K562 (cell line): ENCODE results near the gene KMT2C. TPM values are rescaled to one million over a fixed set of nuclear protein-coding genes. Genes with fewer than 3 reads are reported as not detected.

Experiments
- CHD1 ChIP-seq: fragments of 200-600 bp; sonication (generic); IDR thresholded peaks from one replicate; pipeline ENCODE4 v1.6.1; 2012; ENCODE audit warnings: mild to moderate bottlenecking, moderate library complexity, low read length, inconsistent platforms
- FIP1L1 ChIP-seq: fragments of 200-400 bp; formaldehyde crosslinking; IDR thresholded peaks from 2 replicates; pipeline ENCODE4 v1.6.1; 2018; ENCODE audit warnings: mild to moderate bottlenecking, low read depth, low read length; ENCODE audit not compliant: poor library complexity, severe bottlenecking
- GABPB1 ChIP-seq: sonication (generic); formaldehyde crosslinking; IDR thresholded peaks from 2 replicates; pipeline ENCODE4 v1.8.0; 2022; ENCODE audit warnings: mild to moderate bottlenecking, missing genetic modification reagents
- KDM5B ChIP-seq: fragments of 200-600 bp; sonication (generic); IDR thresholded peaks from 2 replicates; pipeline ENCODE4 v1.6.1; 2012; ENCODE audit warnings: low read depth, mild to moderate bottlenecking, moderate library complexity, low read length, control low read depth, inconsistent platforms; ENCODE audit not compliant: insufficient replicate concordance
- LCOR ChIP-seq: sonication (generic); formaldehyde crosslinking; IDR thresholded peaks from 2 replicates; pipeline ENCODE4 v1.8.0; 2022; ENCODE audit warnings: mild to moderate bottlenecking, missing genetic modification reagents
- MAZ ChIP-seq, 2 experiments: fragments of 450-650 bp in 1 of 2; sonication (generic) in 1 of 2; formaldehyde crosslinking; IDR thresholded peaks in 1 of 2; conservative IDR thresholded peaks in 1 of 2; 2 replicates each; pipeline versions ENCODE4 v1.4.0 to v1.5.0; 2020; ENCODE audit warnings: mild to moderate bottlenecking in 1 of 2, missing genetic modification reagents in 1 of 2
- NFIX ChIP-seq: fragments of 250-450 bp; sonication (Bioruptor Pico); IDR thresholded peaks from 2 replicates; pipeline ENCODE4 v1.4.0; 2020; ENCODE audit warnings: low read depth, mild to moderate bottlenecking, moderate library complexity
- PCBP1 ChIP-seq: fragments of 200-400 bp; formaldehyde crosslinking; IDR thresholded peaks from 2 replicates; pipeline ENCODE4 v1.6.1; 2018; ENCODE audit warnings: mild to moderate bottlenecking, low read depth, low read length; ENCODE audit not compliant: poor library complexity, severe bottlenecking
- RFX5 ChIP-seq: IDR thresholded peaks from 2 replicates; pipeline ENCODE4 v1.6.1; 2011; ENCODE audit warnings: low read depth, mild to moderate bottlenecking, improper control_type of control experiment, low read length
- SETDB1 ChIP-seq: IDR thresholded peaks from one replicate; pipeline ENCODE4 v1.6.1; 2012; ENCODE audit warnings: low read length, control low read depth, inconsistent platforms
- SREBF2 ChIP-seq: sonication (generic); formaldehyde crosslinking; IDR thresholded peaks from 2 replicates; pipeline ENCODE4 v1.4.0; 2020; ENCODE audit warnings: mild to moderate bottlenecking, missing genetic modification reagents
- TAL1 ChIP-seq: fragments of 450-650 bp; IDR thresholded peaks from 2 replicates; pipeline ENCODE4 v1.6.1; 2016; ENCODE audit warnings: mild to moderate bottlenecking
- TBP ChIP-seq: optimal IDR thresholded peaks from 2 replicates; pipeline ENCODE3; 2011; ENCODE audit warnings: low read depth, low read length, improper control_type of control experiment
- ZNF23 ChIP-seq: fragments of 250-450 bp; sonication (Bioruptor Pico); IDR thresholded peaks from 2 replicates; pipeline ENCODE4 v1.4.0; 2020; ENCODE audit warnings: mild to moderate bottlenecking
- ZNF644 ChIP-seq: fragments of 200-800 bp; sonication (Bioruptor generic); IDR thresholded peaks from 2 replicates; pipeline ENCODE4 v1.6.1; 2016; ENCODE audit warnings: low read depth, missing genetic modification characterization, missing compliant biosample characterization
- polyA plus RNA-seq, 8 experiments: library from polyadenylated mRNA; depleted of rRNA in 4 of 8; stranded (reverse) in 5 of 8; unstranded in 3 of 8; fragments of >200 nt; fragmentation: Nextera tagmentation in 2 of 8; fragmentation: Illumina TruSeq in 1 of 8; extraction: Ambion mirVana in 2 of 8; extraction: Trizol in 1 of 8; gene quantifications; 2 replicates each; pipeline versions ENCODE4 v1.2.1 to v1.2.3, GENCODE V29; 2011 to 2014; ENCODE audit warnings: inconsistent platforms in 1 of 8, missing spikeins in 1 of 8
- total RNA-seq, 7 experiments: library from RNA; depleted of rRNA in 6 of 7; stranded (reverse); fragments of >200 nt in 6 of 7; fragmentation: Illumina TruSeq in 2 of 7; extraction: Trizol in 2 of 7; gene quantifications; 2 replicates each; pipeline versions ENCODE4 v1.2.1 to v1.2.3, GENCODE V29; 2011 to 2021; ENCODE audit warnings: low replicate concordance in 1 of 7
- TF ChIP-seq, protein P1 (sequence below): fragments of 250-450 bp; sonication (Bioruptor Pico); IDR thresholded peaks from 2 replicates; pipeline ENCODE4 v1.8.0; 2022; ENCODE audit warnings: inconsistent platforms, mild to moderate bottlenecking, moderate library complexity, borderline replicate concordance
- TF ChIP-seq, protein P2 (sequence below): fragments of 250-450 bp; sonication (Bioruptor Pico); IDR thresholded peaks from 2 replicates; pipeline ENCODE4 v1.5.0; 2021; ENCODE audit warnings: mild to moderate bottlenecking, moderate library complexity
- TF ChIP-seq, protein P3 (sequence below): fragments of 450-650 bp; formaldehyde crosslinking; IDR thresholded peaks from 2 replicates; pipeline ENCODE4 v1.4.0; 2022; ENCODE audit warnings: missing genetic modification characterization
- TF ChIP-seq, protein P4 (sequence below): sonication (generic); formaldehyde crosslinking; IDR thresholded peaks from 2 replicates; pipeline ENCODE4 v1.8.1; 2023; ENCODE audit warnings: mild to moderate bottlenecking, missing genetic modification reagents

The KMT2C gene
- total and polyA plus RNA-seq, 9 of the 15 experiments (the other 6 are each of a cell fraction or from before 2014, with no cell fraction given), result 4.9 to 67.8 (median 27.1) TPM

- TF ChIP-seq FIP1L1 (no peak), SREBF2 (CRISPR knock-in tag) (no peak), TAL1 (no peak; the same call in 1 of the 2 replicates), KDM5B (peak; percentile 59), PCBP1 (no peak), ZNF23 (no peak), RFX5 (no peak), MAZ (CRISPR knock-in tag; conservative IDR thresholded peaks at IDR 0.05 in 1 of 2, IDR thresholded peaks at IDR 0.05 in 1 of 2) (0 out of 4 replicates have a peak, but pooled peaks of 1 of the 2 experiments have one; percentile 0), LCOR (CRISPR knock-in tag) (0 out of 2 replicates have a peak, but pooled peaks have one; percentile 13), GABPB1 (CRISPR knock-in tag) (no peak), TBP (peak; percentile 77), NFIX (CRISPR knock-in tag) (no peak), CHD1 (peak; percentile 65), SETDB1 (no peak), ZNF644 (tag) (no peak)
- TF ChIP-seq, protein P1, sequence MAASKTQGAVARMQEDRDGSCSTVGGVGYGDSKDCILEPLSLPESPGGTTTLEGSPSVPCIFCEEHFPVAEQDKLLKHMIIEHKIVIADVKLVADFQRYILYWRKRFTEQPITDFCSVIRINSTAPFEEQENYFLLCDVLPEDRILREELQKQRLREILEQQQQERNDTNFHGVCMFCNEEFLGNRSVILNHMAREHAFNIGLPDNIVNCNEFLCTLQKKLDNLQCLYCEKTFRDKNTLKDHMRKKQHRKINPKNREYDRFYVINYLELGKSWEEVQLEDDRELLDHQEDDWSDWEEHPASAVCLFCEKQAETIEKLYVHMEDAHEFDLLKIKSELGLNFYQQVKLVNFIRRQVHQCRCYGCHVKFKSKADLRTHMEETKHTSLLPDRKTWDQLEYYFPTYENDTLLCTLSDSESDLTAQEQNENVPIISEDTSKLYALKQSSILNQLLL (CRISPR knock-in tag), result 0 out of 2 replicates have a peak, but pooled peaks have one; percentile 68
- TF ChIP-seq, protein P2, sequence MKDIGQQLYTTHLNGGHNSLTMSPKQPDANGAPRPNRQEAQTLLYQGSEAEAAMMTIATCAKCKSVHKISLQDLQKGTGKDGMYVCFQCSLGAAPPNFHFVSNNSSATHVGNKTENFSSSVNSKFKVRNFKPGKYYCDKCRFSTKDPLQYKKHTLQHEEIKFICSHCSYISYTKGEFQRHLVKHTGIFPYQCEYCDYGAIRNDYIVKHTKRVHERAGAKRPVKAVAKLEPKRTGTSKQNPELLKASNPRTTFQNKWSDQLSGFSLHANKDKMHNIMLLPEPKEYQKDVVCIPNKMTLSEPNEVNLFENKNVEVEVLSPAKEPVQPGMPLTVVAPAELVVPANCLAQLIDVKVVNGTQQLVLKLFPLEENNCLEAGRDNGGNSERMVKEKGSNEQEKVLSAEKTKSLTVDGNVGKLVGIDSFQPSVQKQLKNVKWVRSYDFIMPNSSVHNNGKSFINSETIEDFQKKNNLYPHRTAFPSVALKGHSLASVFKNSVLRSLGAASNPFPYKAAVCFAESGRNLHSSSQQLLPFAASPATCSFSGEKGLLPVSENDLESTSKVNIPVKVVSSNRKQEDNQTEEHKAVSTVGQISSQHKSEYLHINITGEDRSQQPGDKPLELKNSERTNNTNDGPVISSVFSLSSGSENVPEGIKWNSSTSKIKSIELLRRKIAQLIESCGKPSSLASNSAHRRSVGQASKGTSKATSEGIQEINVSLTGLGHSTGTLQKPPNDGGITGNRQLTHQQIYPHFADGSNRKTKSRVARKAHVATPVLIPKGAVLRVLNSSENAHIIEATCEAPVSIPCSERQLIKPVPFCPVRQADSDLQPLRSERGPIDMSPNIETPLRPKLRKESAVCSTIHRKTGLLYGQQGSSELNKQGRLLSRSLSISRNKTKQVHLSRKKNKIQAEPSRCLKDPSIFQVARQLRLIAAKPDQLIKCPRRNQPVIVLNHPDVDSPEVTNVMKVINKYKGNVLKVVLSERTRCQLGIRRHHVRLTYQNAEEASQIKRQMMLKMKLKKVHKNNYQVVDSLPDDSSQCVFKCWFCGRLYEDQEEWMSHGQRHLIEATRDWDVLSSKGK (CRISPR knock-in tag), result no peak
- TF ChIP-seq, protein P3, sequence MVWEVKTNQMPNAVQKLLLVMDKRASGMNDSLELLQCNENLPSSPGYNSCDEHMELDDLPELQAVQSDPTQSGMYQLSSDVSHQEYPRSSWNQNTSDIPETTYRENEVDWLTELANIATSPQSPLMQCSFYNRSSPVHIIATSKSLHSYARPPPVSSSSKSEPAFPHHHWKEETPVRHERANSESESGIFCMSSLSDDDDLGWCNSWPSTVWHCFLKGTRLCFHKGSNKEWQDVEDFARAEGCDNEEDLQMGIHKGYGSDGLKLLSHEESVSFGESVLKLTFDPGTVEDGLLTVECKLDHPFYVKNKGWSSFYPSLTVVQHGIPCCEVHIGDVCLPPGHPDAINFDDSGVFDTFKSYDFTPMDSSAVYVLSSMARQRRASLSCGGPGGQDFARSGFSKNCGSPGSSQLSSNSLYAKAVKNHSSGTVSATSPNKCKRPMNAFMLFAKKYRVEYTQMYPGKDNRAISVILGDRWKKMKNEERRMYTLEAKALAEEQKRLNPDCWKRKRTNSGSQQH (CRISPR knock-in tag), result peak; percentile 93
- TF ChIP-seq, protein P4, sequence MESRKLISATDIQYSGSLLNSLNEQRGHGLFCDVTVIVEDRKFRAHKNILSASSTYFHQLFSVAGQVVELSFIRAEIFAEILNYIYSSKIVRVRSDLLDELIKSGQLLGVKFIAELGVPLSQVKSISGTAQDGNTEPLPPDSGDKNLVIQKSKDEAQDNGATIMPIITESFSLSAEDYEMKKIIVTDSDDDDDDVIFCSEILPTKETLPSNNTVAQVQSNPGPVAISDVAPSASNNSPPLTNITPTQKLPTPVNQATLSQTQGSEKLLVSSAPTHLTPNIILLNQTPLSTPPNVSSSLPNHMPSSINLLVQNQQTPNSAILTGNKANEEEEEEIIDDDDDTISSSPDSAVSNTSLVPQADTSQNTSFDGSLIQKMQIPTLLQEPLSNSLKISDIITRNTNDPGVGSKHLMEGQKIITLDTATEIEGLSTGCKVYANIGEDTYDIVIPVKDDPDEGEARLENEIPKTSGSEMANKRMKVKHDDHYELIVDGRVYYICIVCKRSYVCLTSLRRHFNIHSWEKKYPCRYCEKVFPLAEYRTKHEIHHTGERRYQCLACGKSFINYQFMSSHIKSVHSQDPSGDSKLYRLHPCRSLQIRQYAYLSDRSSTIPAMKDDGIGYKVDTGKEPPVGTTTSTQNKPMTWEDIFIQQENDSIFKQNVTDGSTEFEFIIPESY, result no peak
Measured at GRCh38 chr7:152462995-152463708, 27.3 kb upstream of the KMT2C start (continued).
